ENCODE data around the gene CD300A.

DNA sequence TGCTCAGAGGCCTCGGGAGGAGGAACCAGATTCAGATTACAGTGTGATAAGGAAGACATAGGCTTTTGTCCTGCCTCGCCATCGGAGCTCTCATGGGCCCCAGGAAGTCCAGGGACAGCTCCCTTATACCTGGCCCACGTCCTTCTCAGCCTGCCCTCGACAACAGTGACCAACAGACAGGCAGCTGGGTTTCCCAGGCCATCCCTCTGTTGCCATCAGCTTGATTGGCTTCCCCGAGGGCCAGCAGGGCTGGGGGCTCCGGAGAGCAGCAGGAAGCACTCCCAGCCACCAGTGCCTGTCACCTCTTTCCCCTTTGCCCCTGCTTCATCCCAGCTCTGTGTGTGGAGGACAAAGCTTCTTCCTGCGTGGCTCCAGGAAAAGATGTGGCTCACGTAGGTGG is 17.6 kb downstream of the CD300A start:
- TF ChIP-seq, protein P1, sequence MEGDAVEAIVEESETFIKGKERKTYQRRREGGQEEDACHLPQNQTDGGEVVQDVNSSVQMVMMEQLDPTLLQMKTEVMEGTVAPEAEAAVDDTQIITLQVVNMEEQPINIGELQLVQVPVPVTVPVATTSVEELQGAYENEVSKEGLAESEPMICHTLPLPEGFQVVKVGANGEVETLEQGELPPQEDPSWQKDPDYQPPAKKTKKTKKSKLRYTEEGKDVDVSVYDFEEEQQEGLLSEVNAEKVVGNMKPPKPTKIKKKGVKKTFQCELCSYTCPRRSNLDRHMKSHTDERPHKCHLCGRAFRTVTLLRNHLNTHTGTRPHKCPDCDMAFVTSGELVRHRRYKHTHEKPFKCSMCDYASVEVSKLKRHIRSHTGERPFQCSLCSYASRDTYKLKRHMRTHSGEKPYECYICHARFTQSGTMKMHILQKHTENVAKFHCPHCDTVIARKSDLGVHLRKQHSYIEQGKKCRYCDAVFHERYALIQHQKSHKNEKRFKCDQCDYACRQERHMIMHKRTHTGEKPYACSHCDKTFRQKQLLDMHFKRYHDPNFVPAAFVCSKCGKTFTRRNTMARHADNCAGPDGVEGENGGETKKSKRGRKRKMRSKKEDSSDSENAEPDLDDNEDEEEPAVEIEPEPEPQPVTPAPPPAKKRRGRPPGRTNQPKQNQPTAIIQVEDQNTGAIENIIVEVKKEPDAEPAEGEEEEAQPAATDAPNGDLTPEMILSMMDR (conservative IDR thresholded peaks at IDR 0.05; ENCODE audit: low read depth, low read length), result no peak
- no peak for TF ChIP-seq CEBPB (IDR thresholded peaks at IDR 0.05; ENCODE audit: low read depth, low read length)
- no peak for TF ChIP-seq NFE2L2 (IDR thresholded peaks at IDR 0.05; ENCODE audit: low read depth, low read length)
- TF ChIP-seq CHD1 (IDR thresholded peaks at IDR 0.05; ENCODE audit: low read depth, low read length), result no peak
- TF ChIP-seq POLR2A (IDR thresholded peaks at IDR 0.05; ENCODE audit: low read depth, low read length), result no peak
- TF ChIP-seq FOS (IDR thresholded peaks at IDR 0.05; ENCODE audit: low read depth, low read length), result no peak
- no peak for TF ChIP-seq SMC3 (IDR thresholded peaks at IDR 0.05; ENCODE audit: low read depth, low read length)
- TF ChIP-seq BHLHE40 (IDR thresholded peaks at IDR 0.05; ENCODE audit: low read depth, low read length), result no peak
- no peak for TF ChIP-seq RAD21 (IDR thresholded peaks at IDR 0.05; ENCODE audit: low read length)
- no peak for TF ChIP-seq MAZ (IDR thresholded peaks at IDR 0.05; ENCODE audit: borderline replicate concordance, low read depth, low read length)
- TF ChIP-seq, protein P2, sequence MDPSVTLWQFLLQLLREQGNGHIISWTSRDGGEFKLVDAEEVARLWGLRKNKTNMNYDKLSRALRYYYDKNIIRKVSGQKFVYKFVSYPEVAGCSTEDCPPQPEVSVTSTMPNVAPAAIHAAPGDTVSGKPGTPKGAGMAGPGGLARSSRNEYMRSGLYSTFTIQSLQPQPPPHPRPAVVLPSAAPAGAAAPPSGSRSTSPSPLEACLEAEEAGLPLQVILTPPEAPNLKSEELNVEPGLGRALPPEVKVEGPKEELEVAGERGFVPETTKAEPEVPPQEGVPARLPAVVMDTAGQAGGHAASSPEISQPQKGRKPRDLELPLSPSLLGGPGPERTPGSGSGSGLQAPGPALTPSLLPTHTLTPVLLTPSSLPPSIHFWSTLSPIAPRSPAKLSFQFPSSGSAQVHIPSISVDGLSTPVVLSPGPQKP (IDR thresholded peaks at IDR 0.05; ENCODE audit: borderline replicate concordance, low read depth, low read length), result no peak
- no peak for TF ChIP-seq MXI1 (IDR thresholded peaks at IDR 0.05; ENCODE audit: borderline replicate concordance, low read depth, low read length)
- no peak for TF ChIP-seq RCOR1 (IDR thresholded peaks at IDR 0.05; ENCODE audit: insufficient replicate concordance, low read length)
- TF ChIP-seq, protein P3, sequence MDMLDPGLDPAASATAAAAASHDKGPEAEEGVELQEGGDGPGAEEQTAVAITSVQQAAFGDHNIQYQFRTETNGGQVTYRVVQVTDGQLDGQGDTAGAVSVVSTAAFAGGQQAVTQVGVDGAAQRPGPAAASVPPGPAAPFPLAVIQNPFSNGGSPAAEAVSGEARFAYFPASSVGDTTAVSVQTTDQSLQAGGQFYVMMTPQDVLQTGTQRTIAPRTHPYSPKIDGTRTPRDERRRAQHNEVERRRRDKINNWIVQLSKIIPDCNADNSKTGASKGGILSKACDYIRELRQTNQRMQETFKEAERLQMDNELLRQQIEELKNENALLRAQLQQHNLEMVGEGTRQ (IDR thresholded peaks at IDR 0.05; ENCODE audit: low read depth, low read length), result no peak

Data from IMR-90 (cell line).